Measurements from ENCODE around the gene RPS16. TPM values are rescaled to one million over a fixed set of nuclear protein-coding genes. Genes with fewer than 3 reads are reported as not detected.

The RPS16 gene
- total and polyA plus RNA-seq, 9 of the 15 experiments (the other 6 are each of a cell fraction or from before 2014, with no cell fraction given): 82.6 to 3,671 (median 2,204) TPM

DNA sequence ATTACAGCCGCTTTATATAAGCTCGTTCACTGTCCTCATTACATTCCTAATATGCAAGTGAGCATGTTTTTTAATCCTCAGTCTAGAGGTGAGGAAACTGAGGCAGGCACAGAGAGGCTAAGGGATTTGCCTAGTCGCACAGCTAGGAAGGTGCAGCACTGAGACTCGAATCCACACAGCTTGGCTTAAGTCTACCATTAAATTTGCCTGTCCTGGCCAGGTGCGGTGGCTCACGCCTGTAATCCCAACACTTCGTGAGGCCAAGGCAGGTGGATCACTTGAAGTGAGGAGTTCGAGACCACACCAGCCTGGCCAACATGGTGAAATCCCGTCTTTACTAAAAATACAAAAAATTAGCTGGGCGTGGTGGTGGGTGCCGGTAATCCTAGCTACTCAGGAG lies 8.0 kb downstream of the RPS16 start:
- in situ Hi-C loops (cut with MboI) (no loop called here), intact Hi-C loops (cut with micrococcal nuclease) (no loop called here)
- Histone ChIP-seq H3K4me1 (replicated peaks in 1 of 2; ENCODE audit: control insufficient read depth in 2 of 2, insufficient read depth in 2 of 2, low read length in 2 of 2) (peaks cover 11 to 29% of the 10 kb centered on the region in 2 experiments), H3K4me2 (ENCODE audit: insufficient read depth, low read length) (no peak overlapping the region), H3K9me1 (ENCODE audit: control insufficient read depth, insufficient read depth, low read length) (no peaks in the 10 kb centered on the region), H3K9ac (ENCODE audit: insufficient read depth in 1 of 2, low read depth in 2 of 2, low read length in 2 of 2) (peak overlapping the region in 1 of 2 experiments; percentile 8; a peak in 1 of 4 replicates), H3K9me3 (replicated peaks; ENCODE audit: control insufficient read depth, insufficient read depth, low read depth, low read length) (no peaks in the 10 kb centered on the region), H3K27ac (ENCODE audit: extremely low read depth, low read depth, low read length) (no peak overlapping the region), H2AFZ (ENCODE audit: low read depth, low read length) (no peak overlapping the region), H4K20me1 (replicated peaks; ENCODE audit: control insufficient read depth, insufficient read depth, low read length) (0 out of 2 replicates have a peak, but pooled peaks cover under 1% of the 10 kb centered on the region), H3K36me3 (ENCODE audit: control insufficient read depth, insufficient read depth, low read length) (peaks cover 21% of the 10 kb centered on the region; the same call in 2 of the 3 replicates), H3K79me2 (ENCODE audit: control insufficient read depth, insufficient read depth, low read length) (peaks cover under 1% of the 10 kb centered on the region; the same call in 2 of the 3 replicates), H3K27me3 (ENCODE audit: control insufficient read depth in 2 of 2, insufficient read depth in 2 of 2, low read length in 2 of 2) (no peaks in the 10 kb centered on the region), H3K4me3 (no peak overlapping the region)
- CTCF ChIA-PET (ENCODE audit: low intra/inter-chr PET ratio): no interaction called here
- no TSS peak for BruUV-seq (replicated peaks)
- no peak for FAIRE-seq
- DNase-seq (ENCODE audit: extremely low read depth in 1 of 4, low spot score in 3 of 4): no peak
- 52% methylated on average over 11 of the region's 11 CpGs for WGBS (ENCODE audit: insufficient coverage, low coverage, missing lambda C conversion rate)
- POLR2A ChIA-PET: interaction anchor here (0.6 to 9.1 kb wide), 3 partner anchors 6 to 137 kb away, joined by 3 to 141 read pairs (median 5); partner anchors contain the start of gene RPS16
- TF ChIP-seq NFXL1 (CRISPR knock-in tag; IDR thresholded peaks at IDR 0.05): no peak
- TF ChIP-seq, protein P1, sequence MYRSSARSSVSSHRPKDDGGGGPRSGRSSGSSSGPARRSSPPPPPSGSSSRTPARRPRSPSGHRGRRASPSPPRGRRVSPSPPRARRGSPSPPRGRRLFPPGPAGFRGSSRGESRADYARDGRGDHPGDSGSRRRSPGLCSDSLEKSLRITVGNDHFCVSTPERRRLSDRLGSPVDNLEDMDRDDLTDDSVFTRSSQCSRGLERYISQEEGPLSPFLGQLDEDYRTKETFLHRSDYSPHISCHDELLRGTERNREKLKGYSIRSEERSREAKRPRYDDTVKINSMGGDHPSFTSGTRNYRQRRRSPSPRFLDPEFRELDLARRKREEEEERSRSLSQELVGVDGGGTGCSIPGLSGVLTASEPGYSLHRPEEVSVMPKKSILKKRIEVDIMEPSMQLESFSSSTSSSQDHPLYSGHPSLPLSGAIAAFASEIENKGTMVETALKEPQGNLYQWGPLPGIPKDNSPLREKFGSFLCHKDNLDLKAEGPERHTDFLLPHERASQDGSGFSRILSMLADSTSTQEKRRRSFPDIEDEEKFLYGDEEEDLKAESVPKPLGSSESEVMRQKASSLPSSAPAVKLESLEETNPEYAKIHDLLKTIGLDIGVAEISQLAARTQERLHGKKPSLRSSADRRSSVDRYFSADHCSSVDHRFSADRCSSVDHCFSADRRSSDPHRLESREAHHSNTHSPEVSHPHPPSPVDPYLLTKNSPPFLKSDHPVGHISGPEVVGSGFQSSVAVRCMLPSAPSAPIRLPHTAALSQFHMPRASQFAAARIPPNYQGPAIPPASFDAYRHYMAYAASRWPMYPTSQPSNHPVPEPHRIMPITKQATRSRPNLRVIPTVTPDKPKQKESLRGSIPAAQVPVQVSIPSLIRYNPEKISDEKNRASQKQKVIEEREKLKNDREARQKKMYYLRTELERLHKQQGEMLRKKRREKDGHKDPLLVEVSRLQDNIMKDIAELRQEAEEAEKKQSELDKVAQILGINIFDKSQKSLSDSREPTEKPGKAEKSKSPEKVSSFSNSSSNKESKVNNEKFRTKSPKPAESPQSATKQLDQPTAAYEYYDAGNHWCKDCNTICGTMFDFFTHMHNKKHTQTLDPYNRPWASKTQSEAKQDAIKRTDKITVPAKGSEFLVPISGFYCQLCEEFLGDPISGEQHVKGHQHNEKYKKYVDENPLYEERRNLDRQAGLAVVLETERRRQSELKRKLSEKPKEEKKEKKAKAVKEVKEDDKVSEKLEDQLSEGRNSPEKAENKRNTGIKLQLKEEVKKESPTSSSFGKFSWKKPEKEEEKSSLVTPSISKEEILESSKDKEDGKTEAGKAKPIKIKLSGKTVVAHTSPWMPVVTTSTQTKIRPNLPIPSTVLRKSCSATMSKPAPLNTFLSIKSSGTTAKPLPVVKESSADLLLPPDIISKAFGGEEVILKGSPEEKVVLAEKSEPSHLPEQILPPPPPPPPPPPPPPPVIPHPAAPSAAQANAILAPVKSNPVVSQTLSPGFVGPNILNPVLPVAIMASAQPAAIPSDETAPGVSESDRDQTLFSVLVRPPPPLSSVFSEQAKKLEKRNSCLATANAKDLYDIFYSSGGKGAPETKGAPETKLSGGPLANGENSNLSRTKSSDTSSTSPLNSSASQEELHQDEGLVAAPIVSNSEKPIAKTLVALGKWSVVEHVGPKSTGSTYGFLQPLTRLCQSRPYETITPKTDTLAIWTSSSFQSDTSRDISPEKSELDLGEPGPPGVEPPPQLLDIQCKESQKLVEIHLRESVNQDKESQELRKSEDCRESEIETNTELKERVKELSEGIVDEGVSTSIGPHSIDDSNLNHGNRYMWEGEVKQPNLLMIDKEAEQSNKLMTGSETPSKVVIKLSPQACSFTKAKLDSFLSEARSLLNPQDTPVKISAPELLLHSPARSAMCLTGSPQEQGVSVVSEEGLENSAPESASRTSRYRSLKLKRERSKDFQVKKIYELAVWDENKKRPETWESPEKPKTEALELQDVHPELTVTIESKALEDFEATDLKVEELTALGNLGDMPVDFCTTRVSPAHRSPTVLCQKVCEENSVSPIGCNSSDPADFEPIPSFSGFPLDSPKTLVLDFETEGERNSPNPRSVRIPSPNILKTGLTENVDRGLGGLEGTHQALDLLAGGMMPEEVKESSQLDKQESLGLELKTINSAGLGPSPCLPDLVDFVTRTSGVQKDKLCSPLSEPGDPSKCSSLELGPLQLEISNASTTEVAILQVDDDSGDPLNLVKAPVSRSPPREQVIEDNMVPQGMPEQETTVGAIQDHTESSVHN (IDR thresholded peaks at IDR 0.05; ENCODE audit: borderline replicate concordance in 1 of 2, low read depth in 1 of 2): no peak
- no peak for TF ChIP-seq ZBTB8A (IDR thresholded peaks at IDR 0.05; ENCODE audit: partially characterized antibody)
- TF ChIP-seq BCOR (IDR thresholded peaks at IDR 0.05): peak; percentile 28; the same call in 1 of the 2 replicates
- TF ChIP-seq CSDE1 (IDR thresholded peaks at IDR 0.05): no peak
- no peak for ATAC-seq

Data from K562 (cell line).